Measurements from ENCODE around the gene PDE6B. TPM values are rescaled to one million over a fixed set of nuclear protein-coding genes. Genes with fewer than 3 reads are reported as not detected.

Gene PDE6B
- total and polyA plus RNA-seq, 2 of the 13 experiments (the other 11 are each of a cell fraction or from before 2014, with no cell fraction given): 0.38 to 0.40 TPM

- TF ChIP-seq PAXIP1 (CRISPR knock-in tag; conservative IDR thresholded peaks at IDR 0.05): no peak
- TF ChIP-seq TCF12 (IDR thresholded peaks at IDR 0.05): no peak
- TF ChIP-seq TCF12 (CRISPR knock-in tag; IDR thresholded peaks at IDR 0.05): no peak
- no peak for TF ChIP-seq PLRG1 (conservative IDR thresholded peaks at IDR 0.05)
- TF ChIP-seq CTCF (CRISPR knock-in tag; IDR thresholded peaks at IDR 0.05): peak; percentile 76
- TF ChIP-seq ZNF749 (CRISPR knock-in tag; IDR thresholded peaks at IDR 0.05; ENCODE audit: borderline replicate concordance): no peak
- TF ChIP-seq ZNF451 (CRISPR knock-in tag; IDR thresholded peaks at IDR 0.05): no peak
- no peak for TF ChIP-seq SALL2 (CRISPR knock-in tag; IDR thresholded peaks at IDR 0.05)
- no peak for TF ChIP-seq ZNF160 (CRISPR knock-in tag; IDR thresholded peaks at IDR 0.05)
- TF ChIP-seq ZBTB14 (CRISPR knock-in tag; IDR thresholded peaks at IDR 0.05): no peak
- no peak for TF ChIP-seq MED13 (CRISPR knock-in tag; IDR thresholded peaks at IDR 0.05)
- TF ChIP-seq HIVEP1 (CRISPR knock-in tag; IDR thresholded peaks at IDR 0.05): no peak
- no peak for TF ChIP-seq ZNF205 (CRISPR knock-in tag; IDR thresholded peaks at IDR 0.05)
- TF ChIP-seq AKNA (CRISPR knock-in tag; IDR thresholded peaks at IDR 0.05; ENCODE audit: borderline replicate concordance): no peak
- peak; percentile 65; the same call in 1 of the 2 replicates for TF ChIP-seq ZMYM3 (CRISPR knock-in tag; IDR thresholded peaks at IDR 0.05)
- no peak for TF ChIP-seq SAFB2 (CRISPR knock-in tag; IDR thresholded peaks at IDR 0.05; ENCODE audit: borderline replicate concordance, low read depth)
- TF ChIP-seq MED8 (CRISPR knock-in tag; IDR thresholded peaks at IDR 0.05; ENCODE audit: insufficient replicate concordance): no peak
- TF ChIP-seq FOSL2 (CRISPR knock-in tag; IDR thresholded peaks at IDR 0.05): peak; percentile 38; the same call in 1 of the 2 replicates
- no peak for TF ChIP-seq GABPA (IDR thresholded peaks at IDR 0.05; ENCODE audit: low read depth, low read length)
- TF ChIP-seq GABPA (CRISPR knock-in tag; IDR thresholded peaks at IDR 0.05; ENCODE audit: low read depth): no peak
These were observed 75.4 kb downstream of the PDE6B start (continued) for GRCh38 chr4:700587-701264.
